Esophagus mucosa (tissue), 1 donor: ENCODE results near the gene SDSL. TPM values are rescaled to one million over a fixed set of nuclear protein-coding genes. Genes with fewer than 3 reads are reported as not detected.
A peak's percentile ranks its signal among the peaks of the same experiment; 100 is the strongest.

Experiments
- ATAC-seq: fragments of 200-7000 bp; cut with Tn5 transposase; one replicate; pipeline ENCODE4 v1.9.1; 2020
- total RNA-seq: library from RNA; stranded (reverse); gene quantifications from one replicate; pipeline ENCODE4 v1.2.4, GENCODE V29; 2023
- donor health status: DM: yes; HTN: yes; CAD: no.

Gene SDSL, protein sequence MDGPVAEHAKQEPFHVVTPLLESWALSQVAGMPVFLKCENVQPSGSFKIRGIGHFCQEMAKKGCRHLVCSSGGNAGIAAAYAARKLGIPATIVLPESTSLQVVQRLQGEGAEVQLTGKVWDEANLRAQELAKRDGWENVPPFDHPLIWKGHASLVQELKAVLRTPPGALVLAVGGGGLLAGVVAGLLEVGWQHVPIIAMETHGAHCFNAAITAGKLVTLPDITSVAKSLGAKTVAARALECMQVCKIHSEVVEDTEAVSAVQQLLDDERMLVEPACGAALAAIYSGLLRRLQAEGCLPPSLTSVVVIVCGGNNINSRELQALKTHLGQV
- 2.3 TPM for total RNA-seq

DNA sequence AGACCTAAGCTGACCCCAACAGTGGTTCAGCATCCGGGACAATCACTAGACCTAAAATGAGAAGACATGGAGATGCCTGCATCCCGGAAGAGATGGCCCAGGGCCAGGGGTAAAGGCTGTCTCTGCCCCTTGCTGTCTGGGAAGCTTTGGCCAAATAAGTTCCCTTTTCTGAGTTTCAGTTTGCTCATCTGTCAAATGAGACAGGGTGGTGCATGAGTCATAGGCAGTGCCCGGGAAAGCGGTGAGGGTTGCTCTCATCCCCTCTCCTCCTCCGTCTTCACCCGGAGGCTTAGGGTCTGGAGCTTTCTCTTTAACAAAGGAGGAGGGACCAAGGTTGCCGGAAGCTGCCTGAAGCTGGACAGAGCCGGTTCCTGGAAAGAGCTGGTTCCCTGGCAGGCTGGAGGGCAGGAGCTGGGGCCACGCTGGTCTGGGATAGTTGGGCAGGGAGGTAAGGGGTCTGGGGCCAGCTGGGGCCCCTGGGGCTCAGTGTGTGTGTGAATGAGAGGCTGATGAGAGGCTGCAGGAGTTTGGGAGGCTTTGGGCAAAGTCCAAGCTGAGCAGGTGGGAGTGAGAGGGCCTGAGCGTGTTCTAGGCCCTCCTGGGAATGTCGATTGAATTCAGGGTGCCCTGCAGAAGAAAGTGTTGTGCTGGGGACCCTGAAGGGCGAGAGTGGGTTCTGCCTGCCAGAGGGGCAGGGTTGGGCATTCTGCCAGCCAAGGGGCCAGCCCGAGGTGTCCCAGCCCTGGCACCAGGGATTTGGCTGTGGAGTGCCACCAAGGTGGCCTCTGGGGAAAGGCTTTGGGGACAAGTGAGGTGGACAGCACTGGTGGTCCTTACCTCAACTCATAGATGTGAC is at the start of gene SDSL:
TSS of gene SDSL (plus strand) at position 351 of the 856 bp plus-strand sequence. CDS start 5,603 bp downstream, outside the sequence.
- ATAC-seq = peak; percentile 83

GRCh38 chr12:113373440-113373839 is 48.7 kb upstream of the SDSL start:
- no peak for ATAC-seq

- no peak for ATAC-seq
Observed at GRCh38 chr12:113373969-113374368, 48.2 kb upstream of the SDSL start.

DNA sequence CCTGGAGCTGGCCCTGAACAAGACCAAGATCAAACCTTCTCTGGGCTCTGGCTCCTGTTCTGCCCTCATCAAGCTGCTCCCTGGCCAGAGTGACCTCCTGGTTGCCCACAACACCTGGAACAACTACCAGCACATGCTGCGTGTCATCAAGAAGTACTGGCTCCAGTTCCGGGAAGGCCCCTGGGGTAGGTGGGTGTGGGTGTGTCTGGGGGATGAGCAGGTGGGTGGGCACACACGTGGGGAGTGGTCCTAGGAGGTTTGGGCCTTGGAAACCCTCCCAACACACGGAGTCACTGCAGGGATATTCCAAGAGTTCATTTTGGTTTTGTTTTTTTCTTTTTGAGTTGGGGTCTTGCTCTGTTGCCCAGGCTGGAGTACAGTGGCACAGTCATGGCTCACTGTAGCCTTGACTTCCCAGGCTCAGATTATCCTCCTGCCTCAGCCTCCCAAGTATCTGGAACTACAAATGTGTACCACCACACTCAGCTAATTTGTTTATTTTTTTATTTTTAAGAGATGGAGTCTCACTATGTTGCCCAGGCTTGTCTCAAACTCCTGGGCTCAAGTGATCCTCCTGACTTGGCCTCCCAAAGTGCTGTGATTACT is 47.3 kb upstream of the SDSL start:
- ATAC-seq = no peak

DNA sequence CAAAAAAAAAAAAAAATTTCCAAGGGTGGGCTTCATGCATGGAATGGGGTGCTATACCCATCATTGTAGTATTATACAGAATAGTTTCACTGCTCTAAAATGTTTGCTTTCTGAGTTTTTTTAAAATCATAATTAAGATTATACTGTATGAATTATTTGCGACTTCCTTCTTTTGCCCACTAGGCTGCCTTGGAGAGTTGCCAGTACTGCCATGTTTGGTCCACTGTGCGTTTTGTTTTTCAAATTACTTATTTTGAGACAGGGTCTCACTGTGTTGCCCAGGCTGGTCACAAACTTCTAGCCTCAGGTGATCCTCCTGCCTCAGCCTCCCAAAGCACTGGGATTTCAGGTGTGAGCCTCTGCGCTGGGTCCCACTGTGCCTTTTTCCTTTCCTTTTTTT is 43.9 kb upstream of the SDSL start:
- no peak for ATAC-seq

GRCh38 chr12:113381220-113381619 is 41.0 kb upstream of the SDSL start:
- no peak for ATAC-seq

DNA sequence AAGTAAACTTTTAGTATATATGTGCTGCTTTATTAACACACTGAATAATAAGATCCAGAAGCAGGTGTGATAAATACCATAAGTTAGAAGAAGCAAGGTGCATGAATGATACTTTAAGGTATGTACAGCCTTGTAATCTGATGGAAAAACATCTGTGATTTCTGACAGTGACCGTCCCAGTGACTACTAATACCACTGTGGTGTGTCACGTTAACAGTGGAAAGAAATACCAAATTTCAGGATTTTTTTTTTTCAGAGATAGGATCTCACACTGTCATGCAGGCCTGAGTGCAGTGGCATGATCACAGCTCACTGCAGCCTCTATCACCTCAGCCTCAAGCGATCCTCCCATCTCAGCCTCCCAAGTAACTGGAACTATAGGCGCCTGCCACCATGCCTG is 40.0 kb upstream of the SDSL start:
- no peak for ATAC-seq

GRCh38 chr12:113384778-113385177 is 37.4 kb upstream of the SDSL start:
- no peak for ATAC-seq

DNA sequence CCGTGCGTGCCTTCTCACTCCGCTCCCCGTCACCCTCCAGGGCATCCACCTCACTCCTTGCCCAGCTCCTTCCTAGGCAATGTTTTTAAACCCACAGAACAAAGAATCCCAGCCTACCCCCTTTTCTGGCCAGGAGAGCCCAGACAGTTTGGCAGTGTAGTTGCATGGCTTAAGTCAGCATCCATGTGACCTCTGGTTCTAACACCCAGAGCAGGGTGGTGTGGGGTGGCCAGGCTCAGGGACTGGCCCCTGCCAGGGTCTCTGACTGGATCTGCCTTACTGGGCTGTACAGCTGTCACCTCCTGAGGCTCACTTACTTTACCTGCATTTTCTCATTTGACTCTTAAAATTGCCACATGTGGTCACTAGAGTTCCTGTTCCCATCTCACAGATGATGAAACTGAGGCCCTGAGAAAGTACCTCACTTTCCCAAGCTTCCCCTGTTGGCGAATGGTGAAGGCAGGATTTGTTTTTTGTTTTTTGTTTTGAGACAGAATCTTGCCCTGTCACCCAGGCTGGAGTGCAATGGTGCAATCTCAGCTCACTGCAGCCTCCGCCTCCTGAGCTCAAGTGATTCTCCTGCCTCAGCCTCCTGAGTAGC is 36.8 kb upstream of the SDSL start:
- ATAC-seq = no peak

GRCh38 chr12:113386866-113387566 is 35.2 kb upstream of the SDSL start:
- ATAC-seq = no peak

GRCh38 chr12:113387631-113388030 is 34.5 kb upstream of the SDSL start:
- ATAC-seq = no peak

DNA sequence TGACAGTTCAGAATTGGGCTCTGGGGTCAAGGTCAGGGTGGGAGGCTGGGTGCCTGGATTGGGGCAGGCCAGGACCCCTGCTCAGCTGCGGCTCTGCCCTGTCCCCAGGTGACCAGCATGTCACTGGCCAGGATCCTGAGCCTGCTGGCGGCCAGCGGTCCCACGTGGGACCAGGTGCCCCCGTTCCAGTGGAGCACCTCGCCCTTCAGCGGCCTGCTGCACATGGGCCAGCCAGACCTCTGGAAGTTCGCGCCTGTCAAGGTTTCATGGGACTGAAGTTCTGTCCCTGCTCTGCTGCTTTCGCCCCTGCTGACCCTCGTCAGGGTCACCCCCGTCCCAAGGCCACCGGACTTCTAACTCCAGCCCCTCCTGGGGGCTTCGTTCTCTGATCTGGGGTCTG is 33.8 kb upstream of the SDSL start:
- ATAC-seq = no peak

DNA sequence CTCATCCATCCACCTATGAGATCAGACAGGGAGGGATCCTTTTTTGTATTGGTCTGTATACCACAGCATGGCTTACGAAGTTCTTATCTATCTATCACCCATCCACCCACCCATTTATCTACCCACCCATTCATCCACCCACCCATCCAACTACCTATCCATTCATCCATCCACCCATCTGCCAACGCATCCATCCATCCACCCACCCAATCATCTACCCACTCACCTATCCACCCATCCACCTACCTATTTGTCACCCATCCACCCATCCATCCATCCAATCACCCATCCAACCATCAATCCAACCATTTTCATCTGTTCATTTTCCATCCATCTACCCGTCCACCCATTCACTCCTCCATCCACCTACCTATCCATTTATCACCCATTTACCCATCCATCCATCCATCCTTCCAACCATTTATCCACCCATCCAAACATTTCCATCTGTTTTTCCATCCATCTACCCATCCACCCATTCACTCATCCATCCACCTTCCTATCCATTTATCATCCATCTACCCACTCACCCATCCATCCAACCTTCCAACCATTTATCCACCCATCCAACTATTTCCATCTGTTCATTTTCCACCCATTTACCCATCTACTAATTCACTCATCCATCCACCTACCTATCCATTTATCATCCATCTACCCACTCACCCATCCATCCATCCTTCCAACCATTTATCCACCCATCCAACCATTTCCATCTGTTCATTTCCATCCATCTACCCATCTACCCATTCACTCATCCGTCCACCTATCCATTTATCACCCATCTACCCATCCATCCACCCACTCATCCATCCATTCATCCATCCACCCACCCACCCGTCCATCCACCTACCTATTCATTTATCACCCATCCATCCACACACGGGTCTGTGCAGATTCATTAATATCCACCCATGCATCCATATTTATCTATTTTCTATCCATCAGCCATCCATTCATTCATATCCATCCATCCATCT is 31.8 kb upstream of the SDSL start:
- ATAC-seq = no peak

DNA sequence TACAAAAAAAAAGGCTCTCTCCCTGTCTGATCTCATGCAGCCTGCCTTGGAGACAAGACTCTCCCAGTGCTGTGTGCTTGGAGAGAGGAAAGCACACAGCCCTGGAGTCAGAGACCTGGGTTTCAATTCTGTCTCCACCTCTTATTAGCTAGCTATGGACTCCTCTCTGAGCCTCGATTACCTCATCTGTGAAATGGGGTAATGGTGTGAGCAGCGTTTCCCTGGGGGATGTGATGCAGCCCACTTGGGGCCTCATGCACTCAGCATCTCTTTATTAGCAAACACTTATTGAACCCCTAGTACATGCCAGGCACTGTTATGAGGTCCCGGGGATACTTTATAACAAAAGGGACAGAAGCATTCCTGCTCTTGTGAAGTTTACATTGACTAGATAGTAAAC is 31.0 kb upstream of the SDSL start:
- ATAC-seq = no peak

GRCh38 chr12:113391650-113392337 is 30.4 kb upstream of the SDSL start:
- no peak for ATAC-seq

GRCh38 chr12:113392520-113392919 is 29.7 kb upstream of the SDSL start:
- no peak for ATAC-seq

DNA sequence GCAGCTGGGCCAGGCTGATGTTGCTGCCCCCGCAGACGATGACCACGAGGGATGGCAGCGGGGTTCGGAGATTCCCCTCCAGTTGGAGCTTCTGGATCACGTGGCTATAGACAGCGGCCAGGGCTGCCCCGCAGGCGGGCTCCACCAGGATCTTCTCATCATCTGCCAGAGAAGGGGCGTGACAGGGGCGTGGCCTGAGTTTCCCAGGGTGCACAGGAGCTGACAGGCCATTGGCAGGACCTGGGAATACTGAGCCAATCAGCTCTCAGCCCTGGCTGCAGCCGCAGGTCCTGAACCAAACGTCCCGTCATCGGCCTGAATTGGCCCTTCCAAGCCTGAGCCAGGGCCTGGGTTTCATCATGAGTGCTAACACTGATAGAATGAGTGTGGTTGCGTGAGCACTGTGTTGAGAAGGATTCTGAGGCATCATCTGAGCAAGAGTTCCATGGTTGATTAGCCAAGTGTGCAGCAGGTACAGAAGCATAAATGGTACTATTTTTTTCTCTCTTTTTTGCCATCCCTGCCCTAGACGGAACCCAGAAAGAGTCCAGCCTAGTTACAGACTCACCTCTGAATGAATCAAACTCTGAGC is 29.1 kb upstream of the SDSL start:
- ATAC-seq = no peak

DNA sequence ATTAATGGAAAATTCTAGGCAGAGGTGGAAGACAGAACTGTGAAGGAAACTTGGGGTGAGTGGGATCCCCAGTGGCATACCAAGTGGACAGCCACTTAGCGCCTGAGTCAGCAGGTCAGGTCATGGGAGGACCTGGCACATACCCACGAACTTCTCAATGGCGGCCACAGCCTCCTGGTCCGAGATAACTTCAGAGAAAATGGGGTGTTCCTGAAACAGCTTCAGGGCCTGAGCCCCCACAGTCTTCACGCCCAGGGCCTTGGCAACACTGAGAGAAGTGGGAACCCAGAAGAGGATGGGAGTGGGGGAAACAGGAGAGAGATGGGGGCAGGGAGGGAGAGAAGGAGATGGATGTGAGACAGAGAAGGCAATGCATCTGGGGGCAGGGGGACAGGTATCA is 28.4 kb upstream of the SDSL start:
- no peak for ATAC-seq

GRCh38 chr12:113395119-113395518 is 27.1 kb upstream of the SDSL start:
- ATAC-seq = no peak

GRCh38 chr12:113396200-113396599 is 26.0 kb upstream of the SDSL start:
- no peak for ATAC-seq
